ENCODE results near the gene KLRC3. TPM values are rescaled to one million over a fixed set of nuclear protein-coding genes. Genes with fewer than 3 reads are reported as not detected.

Gene KLRC3
- total and polyA plus RNA-seq, 10 of the 15 experiments (the other 5 are each of a cell fraction or from before 2014, with no cell fraction given): 0.09 to 0.22 (median 0.09) TPM; not detected in 7

DNA sequence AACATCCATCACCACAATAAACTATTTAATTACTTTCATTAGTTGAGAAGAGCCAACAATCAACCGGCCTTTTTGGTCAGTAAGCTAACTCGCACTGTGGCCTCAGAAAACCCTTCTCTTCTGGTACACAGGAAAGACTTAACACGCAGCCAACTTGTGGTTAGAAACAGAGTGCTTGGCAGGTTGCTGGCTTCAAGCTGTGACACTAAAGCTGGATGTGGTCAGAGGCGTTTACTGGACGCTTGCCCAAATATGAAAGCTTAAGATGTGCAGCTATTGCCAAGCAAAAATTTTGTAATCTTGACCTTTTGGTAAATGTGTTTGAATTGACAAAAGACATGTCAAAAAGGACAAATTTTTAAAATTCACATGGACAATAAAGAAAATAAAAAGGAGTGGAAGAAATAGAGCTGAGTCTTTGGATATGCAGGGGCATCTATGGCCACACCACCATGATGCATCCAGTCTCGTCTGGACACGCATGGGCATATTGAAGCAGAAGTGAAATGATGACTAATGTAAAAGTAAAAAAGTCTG lies 27.9 kb downstream of the KLRC3 start:
- H3K27ac ChIP-seq (ENCODE audit: control insufficient read depth, insufficient read depth): no peak overlapping the region
- H3K4me2 ChIP-seq (ENCODE audit: control insufficient read depth, insufficient read depth): peak overlapping the region; percentile 30
- ATAC-seq (peak; percentile 90), FAIRE-seq (peak; percentile 87), DNase-seq (ENCODE audit: low read depth, low spot score) (peak; percentile 77)
- no peaks in the 10 kb centered on the region for H3K27me3 ChIP-seq (replicated peaks in 1 of 2; ENCODE audit: control insufficient read depth in 2 of 2, insufficient read depth in 2 of 2, low read length in 1 of 2)
- H3K79me2 ChIP-seq (ENCODE audit: control insufficient read depth, insufficient read depth, low read length): no peaks in the 10 kb centered on the region
- no peak overlapping the region for H3K9ac ChIP-seq (ENCODE audit: control insufficient read depth, insufficient read depth, low read length)
- CTCF ChIA-PET: interaction anchor here (1.1 to 2.1 kb wide), 4 partner anchors 18 to 61 kb away, joined by 3 to 13 read pairs (median 7); partner anchors contain the start of gene KLRC4
- peaks cover 9% of the 10 kb centered on the region; the same call in 1 of the 2 replicates for H3K4me1 ChIP-seq (ENCODE audit: control insufficient read depth, insufficient read depth, low read length)
- H4K20me1 ChIP-seq (ENCODE audit: control insufficient read depth, insufficient read depth): no peaks in the 10 kb centered on the region
- WGBS (ENCODE audit: insufficient coverage, insufficient replicate concordance, low lambda C conversion rate, missing lambda C conversion rate): under 1% methylated on average over 7 of the region's 7 CpGs
- SMC1A ChIA-PET (ENCODE audit: uncharacterized antibody, unreplicated experiment): interaction anchor here (0.7 to 3.4 kb wide), 12 partner anchors 9 to 154 kb away, joined by 3 to 67 read pairs (median 4); partner anchors contain the start of gene KLRC4
- no peaks in the 10 kb centered on the region; the same call in 2 of the 3 replicates for H3K9me3 ChIP-seq (replicated peaks; ENCODE audit: control insufficient read depth, insufficient read depth, low read length)
- H3K4me3 ChIP-seq: 0 out of 2 replicates have a peak overlapping the region, but pooled peaks have one; percentile 15
- POLR2A ChIA-PET: interaction anchor here (1.0 to 2.6 kb wide), 3 partner anchors 26 to 151 kb away, joined by 3 to 24 read pairs (median 4); no protein-coding TSS in a partner anchor
- intact Hi-C loops (cut with micrococcal nuclease; ENCODE audit: unreplicated experiment) (loop anchor here (10.0 kb wide), 1 partner anchor 282 kb away; the partner anchor contains the start of gene STYK1), in situ Hi-C loops (cut with MboI) (no loop called here)
- RAD21 ChIA-PET (ENCODE audit: unreplicated experiment): interaction anchor here (0.8 to 6.7 kb wide), 5 partner anchors 9 to 1430 kb away, joined by 3 to 75 read pairs (median 4); no protein-coding TSS in a partner anchor
- BruUV-seq (replicated peaks): no TSS peak
- no peak overlapping the region for H2AFZ ChIP-seq (ENCODE audit: control insufficient read depth, low read depth, low read length)
- H3K36me3 ChIP-seq (ENCODE audit: control insufficient read depth in 2 of 2, insufficient read depth in 2 of 2, low read length in 1 of 2): no peaks in the 10 kb centered on the region
- TF ChIP-seq, protein P1, sequence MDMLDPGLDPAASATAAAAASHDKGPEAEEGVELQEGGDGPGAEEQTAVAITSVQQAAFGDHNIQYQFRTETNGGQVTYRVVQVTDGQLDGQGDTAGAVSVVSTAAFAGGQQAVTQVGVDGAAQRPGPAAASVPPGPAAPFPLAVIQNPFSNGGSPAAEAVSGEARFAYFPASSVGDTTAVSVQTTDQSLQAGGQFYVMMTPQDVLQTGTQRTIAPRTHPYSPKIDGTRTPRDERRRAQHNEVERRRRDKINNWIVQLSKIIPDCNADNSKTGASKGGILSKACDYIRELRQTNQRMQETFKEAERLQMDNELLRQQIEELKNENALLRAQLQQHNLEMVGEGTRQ (IDR thresholded peaks at IDR 0.05; ENCODE audit: borderline replicate concordance, low read depth, low read length): no peak
- TF ChIP-seq CREB1 (IDR thresholded peaks at IDR 0.05; ENCODE audit: low read depth) (0 out of 2 replicates have a peak, but pooled peaks have one; percentile 43), RAD51 (IDR thresholded peaks at IDR 0.05) (peak; percentile 29; the same call in 1 of the 2 replicates), ZBED1 (IDR thresholded peaks at IDR 0.05; ENCODE audit: borderline replicate concordance) (peak; percentile 68; the same call in 1 of the 2 replicates), CREM (IDR thresholded peaks at IDR 0.05; ENCODE audit: low read depth) (peak; percentile 70; the same call in 1 of the 2 replicates), JUNB (IDR thresholded peaks at IDR 0.05) (peak; percentile 31; the same call in 1 of the 2 replicates), EP300 (IDR thresholded peaks at IDR 0.05; ENCODE audit: borderline replicate concordance in 1 of 2, control insufficient read depth in 1 of 2, low read depth in 2 of 2, low read length in 2 of 2) (peak; percentile 72 to 74), MYB (IDR thresholded peaks at IDR 0.05; ENCODE audit: borderline replicate concordance, low read depth, low read length) (0 out of 2 replicates have a peak, but pooled peaks have one; percentile 10), RUNX3 (IDR thresholded peaks at IDR 0.05; ENCODE audit: low read length) (peak; percentile 99), SMARCA5 (IDR thresholded peaks at IDR 0.05) (no peak), RAD21 (IDR thresholded peaks at IDR 0.05; ENCODE audit: insufficient read depth, low read depth, low read length) (0 out of 2 replicates have a peak, but pooled peaks have one; percentile 9), PAX8 (IDR thresholded peaks at IDR 0.05) (no peak), ZNF207 (IDR thresholded peaks at IDR 0.05; ENCODE audit: borderline replicate concordance) (no peak; the same call in 1 of the 2 replicates), BCL11A (IDR thresholded peaks at IDR 0.05; ENCODE audit: low read depth, low read length) (peak; percentile 89), SRF (IDR thresholded peaks at IDR 0.05; ENCODE audit: low read depth in 2 of 2, low read length in 2 of 2) (no peak), BMI1 (IDR thresholded peaks at IDR 0.05; ENCODE audit: borderline replicate concordance) (peak; percentile 61; the same call in 1 of the 2 replicates), TCF12 (IDR thresholded peaks at IDR 0.05; ENCODE audit: low read depth, low read length) (peak; percentile 74), FOXM1 (IDR thresholded peaks at IDR 0.05; ENCODE audit: low read depth, low read length) (peak; percentile 64; the same call in 1 of the 2 replicates), HCFC1 (IDR thresholded peaks at IDR 0.05; ENCODE audit: low read length) (no peak), MLLT1 (IDR thresholded peaks at IDR 0.05) (peak; percentile 42; the same call in 1 of the 2 replicates), MXI1 (IDR thresholded peaks at IDR 0.05; ENCODE audit: low read depth, low read length) (no peak)
- TF ChIP-seq, protein P2, sequence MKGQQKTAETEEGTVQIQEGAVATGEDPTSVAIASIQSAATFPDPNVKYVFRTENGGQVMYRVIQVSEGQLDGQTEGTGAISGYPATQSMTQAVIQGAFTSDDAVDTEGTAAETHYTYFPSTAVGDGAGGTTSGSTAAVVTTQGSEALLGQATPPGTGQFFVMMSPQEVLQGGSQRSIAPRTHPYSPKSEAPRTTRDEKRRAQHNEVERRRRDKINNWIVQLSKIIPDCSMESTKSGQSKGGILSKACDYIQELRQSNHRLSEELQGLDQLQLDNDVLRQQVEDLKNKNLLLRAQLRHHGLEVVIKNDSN (IDR thresholded peaks at IDR 0.05; ENCODE audit: borderline replicate concordance, extremely low read length, insufficient read depth, low read depth, low read length): no peak
